A673 (cell line): Measurements from ENCODE around the gene SLC40A1. TPM values are rescaled to one million over a fixed set of nuclear protein-coding genes. Genes with fewer than 3 reads are reported as not detected.

ENCODE experiments used
- BruUV-seq: library from RNA; stranded (reverse); fragments of 400-500 nt; replicated peaks from 2 replicates; lab custom pipeline; 2021; lab: Mats Ljungman, UMichigan
- CTCF ChIA-PET: fragments of 300-600 bp; sonication (Branson Sonifier 250); formaldehyde crosslinking; loops from one replicate; lab custom pipeline; 2022; ENCODE audit warnings: antibody characterized with exemption; lab: Charles Lee
- POLR2A ChIA-PET: fragments of 300-600 bp; sonication (Branson Sonifier 250); formaldehyde crosslinking; loops from one replicate; lab custom pipeline; 2022; ENCODE audit warnings: antibody characterized with exemption; ENCODE audit not compliant: low non-redundant PET; lab: Charles Lee
- DNase-seq: peaks from one replicate; pipeline ENCODE4 v3.0.0-alpha.2; 2015; ENCODE audit warnings: low spot score
- H3K27ac ChIP-seq: fragments of 200-600 bp; sonication (generic); 2 replicates; pipeline ENCODE4 v1.5.1; 2016; ENCODE audit warnings: mixed run types, low read depth, mild to moderate bottlenecking, mixed read lengths, antibody characterized with exemption, low read length; ENCODE audit not compliant: poor library complexity, severe bottlenecking
- H3K27me3 ChIP-seq: fragments of 200-600 bp; sonication (generic); replicated peaks from 2 replicates; pipeline ENCODE4 v1.6.1; 2017; ENCODE audit warnings: mixed run types, low read depth, mild to moderate bottlenecking, mixed read lengths, antibody characterized with exemption, low read length; ENCODE audit not compliant: insufficient read depth, poor library complexity
- H3K36me3 ChIP-seq: fragments of 200-600 bp; sonication (generic); 2 replicates; pipeline ENCODE4 v1.6.1; 2016; ENCODE audit warnings: mixed run types, mild to moderate bottlenecking, mixed read lengths, antibody characterized with exemption, low read length; ENCODE audit not compliant: insufficient read depth, poor library complexity, severe bottlenecking
- H3K4me1 ChIP-seq: fragments of 200-600 bp; sonication (generic); 2 replicates; pipeline ENCODE4 v1.6.1; 2017; ENCODE audit warnings: mixed run types, mild to moderate bottlenecking, mixed read lengths, antibody characterized with exemption, low read length; ENCODE audit not compliant: insufficient read depth, poor library complexity, severe bottlenecking
- H3K4me3 ChIP-seq: fragments of 200-600 bp; sonication (generic); 2 replicates; pipeline ENCODE4 v1.5.1; 2016; ENCODE audit warnings: low read depth, mixed run types, mild to moderate bottlenecking, mixed read lengths, low read length; ENCODE audit not compliant: poor library complexity, severe bottlenecking
- H3K9me3 ChIP-seq: fragments of 200-600 bp; sonication (generic); 2 replicates; pipeline ENCODE4 v1.6.1; 2016; ENCODE audit warnings: mixed run types, low read depth, mild to moderate bottlenecking, mixed read lengths, antibody characterized with exemption, low read length; ENCODE audit not compliant: poor library complexity, severe bottlenecking
- CTCF ChIP-seq: fragments of 300-800, 200-600 bp; sonication (generic); conservative IDR thresholded peaks from 2 replicates; pipeline ENCODE4 v1.5.1; 2017; ENCODE audit warnings: low read depth, mild to moderate bottlenecking, antibody characterized with exemption, low read length, moderate library complexity, mixed read lengths
- EZH2 ChIP-seq: fragments of 200-600 bp; sonication (generic); IDR thresholded peaks from 2 replicates; pipeline ENCODE4 v1.6.1; 2017; ENCODE audit warnings: borderline replicate concordance, low read depth, mild to moderate bottlenecking, mixed read lengths, antibody characterized with exemption, low read length; ENCODE audit not compliant: poor library complexity, severe bottlenecking
- intact Hi-C: fragments of 100-400 bp; cut with micrococcal nuclease; formaldehyde crosslinking; loops from one replicate; pipeline ENCODE4 v1.10.0; 2022; ENCODE audit not compliant: unreplicated experiment
- total RNA-seq: library from RNA; stranded (reverse); gene quantifications from 2 replicates; pipeline ENCODE4 v1.2.3, GENCODE V29; 2021

SLC40A1 gene
- total RNA-seq, 1 experiment from 2014 or later: 1.9 TPM

GRCh38 chr2:189517847-189518535 lies 62.6 kb downstream of the SLC40A1 start:
- ChIA-PET CTCF (no interaction called here), POLR2A (no interaction called here)
- Histone ChIP-seq H3K4me1 (no peaks in the 10 kb centered on the region), H3K36me3 (no peaks in the 10 kb centered on the region), H3K4me3 (no peak overlapping the region), H3K27ac (no peak overlapping the region), H3K9me3 (no peaks in the 10 kb centered on the region), H3K27me3 (no peaks in the 10 kb centered on the region)
- BruUV-seq: no TSS peak
- TF ChIP-seq EZH2: no peak
- DNase-seq: no peak
- intact Hi-C loops: no loop called here

GRCh38 chr2:189516546-189516945 lies 64.0 kb downstream of the SLC40A1 start:
- no TSS peak for BruUV-seq
- intact Hi-C loops: no loop called here
- CTCF ChIA-PET: no interaction called here

GRCh38 chr2:189515264-189515663 lies 65.3 kb downstream of the SLC40A1 start:
- CTCF ChIA-PET: no interaction called here
- BruUV-seq: no TSS peak
- intact Hi-C loops: no loop called here

More at GRCh38 chr2:189516546-189516945, 64.0 kb downstream of the SLC40A1 start:
- no peaks in the 10 kb centered on the region for H3K36me3 ChIP-seq
- no peaks in the 10 kb centered on the region for H3K27me3 ChIP-seq
- POLR2A ChIA-PET: no interaction called here
- H3K9me3 ChIP-seq: no peaks in the 10 kb centered on the region
- no peak for DNase-seq
- H3K27ac ChIP-seq: no peak overlapping the region
- H3K4me1 ChIP-seq: no peaks in the 10 kb centered on the region
- no peak overlapping the region for H3K4me3 ChIP-seq
- TF ChIP-seq EZH2 (no peak), CTCF (no peak)

More at GRCh38 chr2:189515264-189515663, 65.3 kb downstream of the SLC40A1 start:
- no peak overlapping the region for H3K27ac ChIP-seq
- H3K9me3 ChIP-seq: no peaks in the 10 kb centered on the region
- TF ChIP-seq CTCF: no peak
- no peak for TF ChIP-seq EZH2
- H3K36me3 ChIP-seq: no peaks in the 10 kb centered on the region
- DNase-seq: no peak
- no peaks in the 10 kb centered on the region for H3K27me3 ChIP-seq
- POLR2A ChIA-PET: interaction anchor here (0.7 kb wide), 1 partner anchor 13 kb away, joined by 4 read pairs; no protein-coding TSS in a partner anchor
- H3K4me3 ChIP-seq: no peak overlapping the region
- H3K4me1 ChIP-seq: no peaks in the 10 kb centered on the region
